GM19468 (cell line): ENCODE data around the gene CYTH3.
A peak's percentile ranks its signal among the peaks of the same experiment; 100 is the strongest.

Source experiments
- ATAC-seq: cut with Tn5 transposase; IDR thresholded peaks from one replicate; pipeline ENCODE4 v1.9.1; 2021; ENCODE audit warnings: mild to moderate bottlenecking, moderate library complexity, moderate number of reproducible peaks; ENCODE audit not compliant: unreplicated experiment; ENCODE audit errors: extremely low read depth

Gene CYTH3

DNA sequence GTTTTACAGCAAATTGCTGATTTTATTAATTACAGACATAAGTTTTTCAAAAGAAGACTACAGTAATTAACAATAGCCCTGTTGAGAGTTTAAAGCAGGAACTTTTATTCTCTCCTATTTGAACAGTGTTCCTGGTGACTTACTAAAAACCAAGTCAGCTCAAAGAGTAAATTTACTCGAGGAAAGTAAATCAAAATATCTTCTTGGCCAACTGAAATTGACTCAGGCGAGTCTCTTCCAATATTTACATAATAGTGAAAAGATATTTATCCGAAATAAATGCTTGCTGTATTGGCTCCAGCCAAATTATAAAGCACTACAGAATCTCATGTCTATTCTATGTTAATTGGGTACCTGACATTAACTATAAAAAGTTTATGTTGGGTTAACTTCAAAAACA is 13.2 kb downstream of the CYTH3 start:
- no peak for ATAC-seq

DNA sequence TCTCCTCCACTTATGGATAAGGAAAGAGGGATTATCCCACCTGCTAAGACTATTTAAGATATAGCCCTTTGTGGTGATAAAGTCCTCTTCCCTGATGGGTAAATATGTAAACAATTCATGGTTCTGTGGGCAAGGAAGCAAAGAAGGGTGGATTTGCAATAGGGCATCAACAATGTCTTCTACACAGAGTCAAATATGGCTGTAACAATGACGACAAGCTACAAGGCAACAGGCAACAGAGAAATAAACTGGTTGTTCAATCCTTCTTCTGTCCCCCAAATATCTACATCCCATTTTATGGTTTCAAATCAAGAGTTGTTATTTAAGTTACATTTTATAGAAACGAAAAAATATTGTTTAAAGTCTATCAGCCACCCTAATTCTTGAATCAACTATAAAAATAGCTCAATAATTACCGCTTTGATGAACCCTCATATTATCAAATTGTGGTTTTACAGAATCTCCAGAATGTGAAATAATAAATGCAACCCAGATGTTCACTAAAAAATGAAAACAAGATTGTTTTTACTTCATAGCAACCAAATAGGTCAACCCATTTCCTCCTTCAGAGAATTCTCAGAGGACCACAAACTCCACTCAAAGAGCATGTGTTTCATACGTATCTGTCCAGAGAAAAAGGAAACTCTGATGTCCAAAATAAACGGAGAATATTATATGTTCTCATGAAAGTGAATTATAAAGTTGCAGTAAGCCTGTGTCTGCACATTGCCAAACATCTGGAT is 13.8 kb downstream of the CYTH3 start:
- ATAC-seq = no peak

DNA sequence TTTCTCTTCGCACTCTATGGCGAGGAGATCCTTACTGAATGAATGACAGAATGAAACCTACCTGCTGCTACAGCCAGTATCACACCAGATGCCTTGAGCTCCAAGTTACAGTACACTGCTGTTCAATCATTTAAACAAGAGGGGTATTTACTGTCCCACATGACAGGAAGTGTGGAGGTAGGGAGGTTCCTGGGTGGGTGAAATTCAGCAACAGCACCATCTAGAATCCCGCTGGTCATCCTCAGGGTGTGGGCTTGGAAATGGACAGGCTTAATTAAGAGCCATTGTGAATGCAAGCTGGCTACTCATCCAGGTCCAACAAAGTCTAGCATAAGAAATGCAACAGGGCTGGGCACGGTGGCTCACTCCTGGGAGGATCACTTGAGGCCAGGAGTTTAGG is 14.7 kb downstream of the CYTH3 start:
- ATAC-seq = no peak

DNA sequence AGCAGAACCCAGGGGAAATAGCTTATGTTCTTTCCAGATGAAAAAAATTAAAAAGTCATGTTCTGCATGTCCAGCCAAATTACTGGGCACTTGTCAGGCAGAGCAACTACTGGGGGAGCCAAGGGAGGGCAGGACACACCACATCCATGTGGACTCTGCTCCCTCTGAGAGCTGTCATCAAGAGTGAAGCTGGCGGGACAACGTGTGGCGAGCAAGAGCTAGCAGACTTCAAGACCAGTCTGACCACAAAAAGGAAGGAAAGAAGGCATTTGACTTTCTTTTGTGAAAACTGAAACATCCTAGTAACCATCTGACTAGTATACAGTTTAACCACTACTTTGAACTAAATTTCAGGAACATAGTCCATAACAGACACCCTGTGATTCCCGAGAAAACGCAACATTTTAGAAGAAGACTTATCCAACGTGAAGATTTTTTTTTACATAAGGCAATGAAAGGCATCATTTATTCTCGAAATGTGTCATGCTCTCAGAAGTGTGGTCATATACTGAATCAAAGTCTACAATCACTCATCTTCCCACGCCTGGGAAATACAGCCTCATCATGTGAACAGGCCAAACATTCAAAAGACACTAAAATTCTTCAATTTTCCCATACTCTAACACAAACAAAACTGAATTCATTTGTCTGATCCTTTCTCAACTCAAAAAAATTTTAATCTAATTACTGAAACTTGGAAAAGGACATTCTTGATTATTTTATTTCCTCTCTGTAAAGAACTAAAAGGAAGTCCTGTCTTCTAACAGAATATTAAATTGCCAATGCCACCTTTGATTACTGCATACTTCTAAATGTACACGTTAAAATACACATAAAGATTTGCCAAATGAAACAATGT is 15.5 kb downstream of the CYTH3 start:
- ATAC-seq = no peak

DNA sequence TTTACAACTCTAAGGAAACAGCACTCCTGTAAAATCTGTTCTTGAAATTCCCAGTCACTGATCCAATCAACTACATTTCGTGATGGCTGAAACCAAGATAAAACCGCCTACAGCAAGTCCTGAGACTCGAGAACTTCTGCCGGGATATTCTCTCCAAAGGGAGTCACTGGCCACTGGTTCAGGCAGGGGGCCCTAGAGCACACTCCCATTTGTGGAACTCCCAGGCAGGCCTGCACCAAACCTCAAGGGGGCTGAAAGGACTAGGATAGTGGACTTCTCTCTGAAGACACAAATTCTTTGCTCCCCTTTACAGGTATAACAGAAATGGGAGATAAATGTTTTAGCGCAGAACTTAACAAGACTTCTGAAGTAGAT is 16.3 kb downstream of the CYTH3 start:
- no peak for ATAC-seq

DNA sequence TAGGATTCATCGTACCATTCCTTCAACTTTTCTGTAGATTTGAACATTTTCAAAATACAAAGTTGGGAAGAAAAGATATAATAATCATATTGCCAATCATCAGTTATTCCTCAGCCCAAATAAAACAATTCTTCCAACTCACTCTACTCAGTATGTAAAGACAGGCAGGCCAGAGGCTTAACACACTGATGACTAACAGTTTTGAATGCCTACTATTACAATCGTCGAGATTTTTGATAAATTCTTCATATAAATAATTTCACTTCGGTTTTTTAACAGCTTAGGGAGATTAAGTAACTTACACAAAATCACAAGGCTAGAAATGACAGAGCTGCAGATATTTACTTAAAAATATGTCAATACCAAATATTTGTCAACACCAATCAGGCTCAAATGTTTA is 17.6 kb downstream of the CYTH3 start:
- ATAC-seq = no peak

DNA sequence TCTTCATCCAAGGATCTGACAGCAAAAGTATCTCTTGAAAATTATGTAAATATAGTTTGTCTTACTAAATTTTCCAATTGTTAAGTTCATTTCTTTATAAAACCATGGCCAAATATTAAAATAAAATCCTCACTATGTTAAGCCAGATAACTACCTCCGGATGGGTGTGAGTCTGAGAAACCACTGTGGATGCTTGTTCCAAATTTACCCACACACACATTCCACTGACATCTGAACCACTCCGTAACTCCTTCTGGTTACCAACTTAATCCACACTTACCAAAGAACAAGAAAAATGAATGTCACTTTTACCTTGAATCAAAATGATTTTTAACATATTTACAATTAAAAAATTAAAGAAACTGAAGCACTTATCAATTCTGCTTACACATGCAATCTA is 19.7 kb downstream of the CYTH3 start:
- no peak for ATAC-seq

DNA sequence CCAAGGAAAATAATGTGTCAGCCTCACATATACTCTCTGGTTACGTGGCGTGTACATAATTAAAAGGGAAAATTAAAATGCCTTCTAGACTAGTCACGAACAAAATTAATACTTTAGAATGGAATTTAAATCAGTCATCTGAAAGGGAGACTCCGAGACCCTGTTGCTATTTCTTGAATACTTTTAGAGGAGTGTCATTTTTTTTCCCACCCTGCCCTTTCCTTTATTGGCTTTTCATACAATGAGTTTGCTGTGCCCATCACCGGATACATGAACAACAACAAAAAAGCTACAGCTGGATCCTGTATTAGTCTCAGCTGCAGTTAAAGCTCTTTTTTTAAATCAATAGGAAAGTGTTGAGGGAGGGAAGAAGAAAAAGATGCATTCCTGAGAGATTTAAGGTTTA is 20.1 kb downstream of the CYTH3 start:
- ATAC-seq = no peak

DNA sequence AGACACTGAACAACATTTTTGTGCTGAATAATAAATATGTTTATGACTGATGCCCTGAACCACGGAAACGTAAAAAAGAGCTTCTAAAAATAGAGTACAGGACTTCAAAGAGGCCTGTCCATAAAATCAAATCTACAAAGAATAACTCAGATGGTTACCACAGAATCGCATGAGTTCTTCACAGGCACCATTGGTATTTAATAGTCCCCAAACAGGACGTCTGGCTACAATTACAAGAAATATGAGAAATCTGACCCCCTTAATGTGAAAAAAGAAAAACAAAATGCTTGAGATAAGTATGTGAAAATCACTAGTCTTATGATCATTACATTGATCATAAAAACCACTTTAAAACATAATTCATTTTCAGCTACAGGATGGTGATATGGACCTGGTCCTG is 20.8 kb downstream of the CYTH3 start:
- no peak for ATAC-seq

DNA sequence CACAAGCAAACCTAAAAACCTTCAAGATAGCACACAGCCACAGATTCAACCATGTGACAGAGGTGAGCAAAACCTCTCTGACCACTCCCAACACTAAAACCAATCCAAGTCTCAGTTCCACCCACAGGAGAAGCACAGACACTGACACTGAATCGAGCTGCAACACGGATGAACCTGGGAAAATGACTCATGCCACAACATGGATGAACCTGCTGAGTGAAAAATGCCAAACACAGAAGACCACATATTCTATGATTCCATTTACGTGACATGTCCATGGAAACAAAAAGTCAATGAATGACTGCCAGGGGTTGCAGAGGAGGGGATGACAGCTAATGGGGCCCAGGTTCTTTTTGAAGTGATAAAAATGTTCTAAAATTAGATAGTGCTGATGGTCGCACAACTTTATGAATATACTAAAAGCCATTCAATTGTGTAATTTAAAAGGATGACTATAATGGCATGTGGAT is 22.0 kb downstream of the CYTH3 start:
- peak; percentile 51 for ATAC-seq

DNA sequence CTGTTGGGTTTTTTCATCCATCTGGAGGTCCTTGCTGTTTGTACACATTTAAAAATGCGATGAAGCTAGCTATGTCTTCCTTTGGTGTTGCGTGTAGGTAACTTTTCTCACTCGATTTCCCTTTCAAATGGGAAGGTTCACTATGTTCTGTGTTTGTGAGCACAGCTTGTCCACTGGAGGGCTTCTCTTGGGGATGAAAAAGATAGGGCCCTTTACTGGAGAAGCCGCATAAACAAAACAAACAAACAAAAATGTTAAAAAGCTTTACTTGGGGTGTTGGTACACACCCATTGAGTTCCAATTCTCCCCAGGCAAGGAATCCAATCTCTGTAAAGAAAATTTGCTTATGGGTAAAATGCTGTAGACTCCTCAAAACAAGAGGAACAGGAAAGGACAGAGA is 23.4 kb downstream of the CYTH3 start:
- no peak for ATAC-seq

DNA sequence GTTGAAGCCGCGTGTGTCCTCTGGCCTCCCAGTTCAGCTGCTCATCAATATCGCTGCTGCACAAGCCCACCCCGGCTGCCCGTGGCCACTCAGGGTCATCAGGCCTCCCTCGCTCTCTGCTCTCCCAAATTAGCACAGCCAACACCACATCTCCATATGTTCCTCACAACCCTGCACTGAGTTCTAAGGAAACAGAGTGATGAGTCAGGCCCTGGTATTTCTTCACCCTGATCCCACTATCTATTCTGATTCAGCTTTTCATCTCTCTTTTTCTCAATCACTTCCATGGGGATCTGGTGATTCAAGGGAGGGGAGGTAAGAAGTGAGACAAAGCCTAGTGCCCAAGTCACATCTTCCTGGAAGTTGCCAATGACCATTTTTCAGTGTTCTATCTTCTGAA is 23.8 kb downstream of the CYTH3 start:
- no peak for ATAC-seq

DNA sequence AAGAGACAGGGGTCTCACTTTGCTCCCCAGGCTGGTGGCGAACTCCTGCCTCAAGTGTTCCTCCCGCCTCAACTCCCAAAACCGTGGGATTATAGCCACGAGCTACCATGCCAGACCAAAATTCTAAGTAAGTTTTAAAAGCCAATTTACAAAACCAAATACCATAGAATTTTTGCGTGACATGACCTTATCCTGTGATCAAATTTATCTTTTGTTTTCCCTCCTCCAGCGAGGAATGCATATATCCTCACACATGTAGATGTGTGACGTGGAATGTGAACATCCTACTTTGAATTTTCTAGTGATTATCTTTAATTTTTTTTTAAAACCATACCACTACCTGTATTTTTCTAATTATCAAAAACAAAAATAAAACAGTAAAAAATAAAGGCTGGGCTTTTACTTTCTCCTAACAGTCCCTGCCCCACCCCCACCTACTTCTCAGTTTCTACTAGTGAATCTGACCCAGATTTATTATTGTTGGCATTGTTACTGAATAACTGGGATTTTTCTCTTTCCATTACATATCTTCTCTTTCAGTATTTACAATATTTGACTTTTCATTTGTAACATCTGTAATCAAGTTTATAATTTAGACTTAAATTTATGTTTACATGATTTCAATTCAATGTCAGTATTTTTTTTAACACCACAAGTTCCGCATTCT is 26.0 kb downstream of the CYTH3 start:
- ATAC-seq = no peak

DNA sequence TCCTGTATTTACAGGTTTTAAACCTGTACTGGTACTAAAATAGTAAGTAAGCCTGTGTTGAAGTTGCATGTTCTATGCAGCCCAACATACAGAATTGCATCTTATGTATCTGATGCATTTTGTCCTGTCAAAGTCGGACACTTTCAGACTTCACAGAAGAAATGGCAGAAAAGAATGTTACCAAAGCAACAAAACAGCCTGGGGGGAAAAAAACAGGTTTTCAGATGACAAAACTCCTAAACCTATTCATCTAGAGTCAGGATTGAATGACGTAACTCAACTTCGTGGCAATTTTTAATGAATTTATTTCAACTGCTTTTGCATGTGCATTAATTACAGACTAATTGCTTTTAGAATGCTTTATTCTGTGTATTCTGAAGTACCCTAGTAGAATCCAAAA is 28.4 kb downstream of the CYTH3 start:
- no peak for ATAC-seq

DNA sequence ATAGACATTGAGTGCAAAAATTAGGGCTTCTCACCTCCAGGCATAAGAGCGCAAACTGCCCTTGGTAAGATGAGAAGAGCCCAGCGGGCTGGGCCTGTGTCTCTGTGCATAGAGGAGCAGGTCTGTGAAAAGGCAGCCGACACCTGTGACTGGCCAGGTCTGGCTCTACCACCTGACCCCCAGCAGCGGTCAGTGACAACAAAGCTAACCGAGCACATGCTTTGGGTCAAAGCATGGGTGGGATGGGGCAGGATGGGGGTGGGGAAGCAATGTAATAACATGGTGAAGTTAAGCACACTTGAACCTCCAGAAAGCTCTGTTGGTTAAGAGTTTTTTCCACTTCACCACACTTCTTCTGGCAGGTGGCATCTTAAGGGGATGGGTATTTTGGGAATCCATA is 29.3 kb downstream of the CYTH3 start:
- no peak for ATAC-seq

DNA sequence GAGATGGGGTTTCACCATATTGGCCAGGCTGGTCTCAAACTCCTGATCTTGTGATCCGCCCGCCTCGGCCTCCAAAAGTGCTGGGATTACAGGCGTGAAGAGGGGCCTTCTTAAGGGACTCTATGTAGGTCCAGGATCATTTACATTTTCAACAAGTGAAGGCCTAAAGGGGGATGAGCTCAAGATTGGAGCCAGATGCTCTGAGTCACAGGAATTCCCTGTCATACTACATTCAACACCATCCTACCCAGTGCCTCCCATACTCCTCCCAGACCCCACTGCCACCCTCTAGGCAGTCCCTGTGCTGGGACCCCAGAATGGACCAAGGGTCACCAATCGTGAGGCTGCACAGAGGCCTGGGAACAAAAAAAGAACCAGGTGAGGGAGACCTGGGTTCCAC is 29.9 kb downstream of the CYTH3 start:
- no peak for ATAC-seq

DNA sequence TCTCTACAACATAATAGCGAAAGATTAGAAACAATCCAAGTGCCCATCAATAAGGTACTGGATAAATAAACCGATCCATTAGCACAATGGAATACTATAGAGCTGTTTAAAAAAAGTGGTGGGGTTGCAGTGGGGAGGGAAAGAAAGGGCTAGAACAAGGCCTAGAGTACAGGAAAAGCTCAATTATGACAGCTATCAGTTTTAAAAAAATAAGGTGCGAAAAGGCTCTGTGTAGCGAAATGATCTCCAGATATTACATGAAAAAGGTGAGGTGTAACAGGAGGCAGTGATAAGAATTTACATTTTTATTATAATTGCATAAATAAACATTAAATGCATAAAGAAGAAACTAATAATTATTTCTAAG is 30.8 kb downstream of the CYTH3 start:
- no peak for ATAC-seq

DNA sequence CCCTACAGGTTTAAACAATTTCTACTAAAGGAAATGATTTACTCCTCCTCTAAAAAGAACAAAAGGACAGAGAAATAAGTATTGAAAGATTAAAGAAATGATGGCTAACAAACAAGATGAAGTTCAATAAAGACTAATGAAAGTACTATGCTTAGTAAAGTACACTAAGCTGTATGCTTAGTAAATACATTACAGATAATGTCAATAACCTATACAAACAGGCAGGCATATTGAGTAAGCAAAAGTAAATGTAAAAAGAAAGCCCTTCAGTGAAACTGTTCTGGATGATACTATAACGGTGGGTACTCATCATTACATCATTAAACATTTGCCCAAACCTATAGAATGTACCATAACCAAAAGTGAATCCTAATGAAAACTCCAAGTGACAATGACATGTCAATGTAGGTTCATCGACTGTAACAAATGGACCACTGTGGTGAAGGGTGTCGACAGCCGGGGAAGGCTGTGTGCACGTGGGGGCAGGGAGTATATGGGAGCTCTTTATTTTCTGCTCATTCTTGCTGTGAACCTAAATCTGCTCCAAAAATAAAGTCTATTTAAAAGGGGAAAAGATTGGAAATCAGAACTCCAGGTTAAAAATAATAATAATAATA is 34.0 kb downstream of the CYTH3 start:
- no peak for ATAC-seq

DNA sequence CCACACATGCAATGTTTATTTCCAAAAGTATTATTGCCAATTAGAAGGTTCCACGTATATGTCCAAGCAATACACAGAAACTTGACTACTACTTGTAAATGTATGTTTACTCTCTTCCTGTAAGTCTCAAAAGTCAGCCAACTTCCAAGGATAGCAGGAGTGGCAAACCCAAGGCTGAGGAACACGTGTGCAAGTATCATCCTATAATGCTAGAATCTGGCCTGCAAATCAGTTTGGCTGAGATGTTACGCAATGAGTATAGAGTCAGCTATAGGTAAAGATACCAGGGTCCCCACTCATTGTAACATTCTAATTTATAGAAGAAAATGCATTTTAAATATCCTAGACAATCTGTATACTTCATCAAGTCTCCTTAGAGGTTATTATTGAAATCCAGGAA is 34.7 kb downstream of the CYTH3 start:
- no peak for ATAC-seq

DNA sequence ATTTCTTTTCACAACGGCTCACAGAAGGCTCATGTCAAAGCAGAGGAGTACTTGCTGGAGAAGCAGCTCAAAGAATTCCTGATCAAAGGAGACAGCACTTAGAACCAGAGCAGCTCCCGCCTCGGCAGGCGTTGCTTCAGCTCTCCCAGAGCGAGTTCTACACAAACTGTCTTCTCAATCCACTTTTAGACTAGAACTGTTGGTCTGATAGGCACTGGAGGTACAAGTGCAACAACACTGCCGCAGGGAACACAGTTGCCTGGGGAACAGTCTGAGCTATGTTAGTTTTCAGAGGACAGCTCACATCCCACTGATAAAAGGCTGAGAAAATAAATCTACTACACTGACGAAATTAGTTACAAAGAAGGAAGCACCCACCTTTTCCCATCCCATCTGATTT is 35.4 kb downstream of the CYTH3 start:
- no peak for ATAC-seq
